ENCODE results near the gene TNFSF15. TPM values are rescaled to one million over a fixed set of nuclear protein-coding genes. Genes with fewer than 3 reads are reported as not detected.

Gene TNFSF15
- total RNA-seq, result 10 to 100 TPM in 1 of 5 donors, 1 to 10 TPM in 4; 1.4 to 12.3 (median 5.9) TPM
- 1 to 10 TPM in 2 of 3 donors, under 1 TPM in 1; 0.31 to 1.1 (median 1.1) TPM for polyA plus RNA-seq
- long read RNA-seq, donor 1, partial matches to known transcripts, result 0 of 2 reads
- long read RNA-seq, donor 1, other reads (novel, unspliced or antisense), result 0 of 2 reads
- long read RNA-seq, donor 2, result 0 reads
- long read RNA-seq, donor 3, result 0 reads
- long read RNA-seq, donor 4, result 0 reads
- long read RNA-seq, donor 5, full-length matches to known transcripts, result 2 of 2 reads
- long read RNA-seq, donor 5, partial matches to known transcripts, result 0 of 2 reads
- long read RNA-seq, donor 5, other reads (novel, unspliced or antisense), result 0 of 2 reads
- long read RNA-seq, donor 6, full-length matches to known transcripts, result 7 of 7 reads
- long read RNA-seq, donor 6, partial matches to known transcripts, result 0 of 7 reads
- long read RNA-seq, donor 6, other reads (novel, unspliced or antisense), result 0 of 7 reads
- long read RNA-seq, donor 7, full-length matches to known transcripts, result 4 of 4 reads
- long read RNA-seq, donor 7, partial matches to known transcripts, result 0 of 4 reads
- long read RNA-seq, donor 7, other reads (novel, unspliced or antisense), result 0 of 4 reads
- long read RNA-seq, donor 8, full-length matches to known transcripts, result 5 of 5 reads
- long read RNA-seq, donor 8, partial matches to known transcripts, result 0 of 5 reads
- long read RNA-seq, donor 8, other reads (novel, unspliced or antisense), result 0 of 5 reads
- long read RNA-seq, donor 9, partial matches to known transcripts, result 0 of 1 reads
- long read RNA-seq, donor 9, other reads (novel, unspliced or antisense), result 0 of 1 reads
- long read RNA-seq, donor 10, full-length matches to known transcripts, result 1 of 1 reads
- long read RNA-seq, donor 10, partial matches to known transcripts, result 0 of 1 reads
- long read RNA-seq, donor 10, other reads (novel, unspliced or antisense), result 0 of 1 reads

GRCh38 chr9:114805670-114806525 lies at the start of gene TNFSF15:
Gene TNFSF15 (minus strand): TSS chr9:114806039. CDS start chr9:114806012, 27 bp downstream.
- WGBS, 5 donors, result 12 to 30% (median 21%) methylated on average over 8 of the region's 8 CpGs
- peak; percentile 71 to 82 for DNase-seq
- H3K27me3 ChIP-seq, result no peaks in the 10 kb centered on the region
- H3K9me3 ChIP-seq, result no peaks in the 10 kb centered on the region
- H3K27ac ChIP-seq, result peak within 1 kb of the TSS; percentile 77 to 90 (median 88)
- TF ChIP-seq POLR2AphosphoS5 (IDR thresholded peaks at IDR 0.05) (peak in 1 of 3 donors; percentile 66), POLR2A (IDR thresholded peaks at IDR 0.05) (no peak)
- peaks cover 20 to 40% (median 33%) of the 10 kb centered on the region in 4 donors for H3K4me1 ChIP-seq
- peak within 1 kb of the TSS; percentile 23 to 29 (median 26) for H3K4me3 ChIP-seq
- intact Hi-C loops (cut with DNase I; ENCODE audit: low total_unique reads), result no loop called here
- H3K36me3 ChIP-seq, result no peaks in the 10 kb centered on the region

- no peak for DNase-seq
- no peaks in the 10 kb centered on the region for H3K36me3 ChIP-seq
- 41 to 60% (median 60%) methylated on average over 2 of the region's 2 CpGs for WGBS, 5 donors
- H3K4me3 ChIP-seq, result no peak overlapping the region
- TF ChIP-seq EP300 (IDR thresholded peaks at IDR 0.05), result no peak
- no peak for TF ChIP-seq CTCF (IDR thresholded peaks at IDR 0.05)
- TF ChIP-seq POLR2AphosphoS5 (IDR thresholded peaks at IDR 0.05), result no peak
- TF ChIP-seq POLR2A (IDR thresholded peaks at IDR 0.05), result no peak
- no peaks in the 10 kb centered on the region for H3K27me3 ChIP-seq
- intact Hi-C loops (cut with DNase I; ENCODE audit: low total_unique reads), result no loop called here
- H3K4me1 ChIP-seq, result peaks cover 12 to 28% (median 22%) of the 10 kb centered on the region in 4 donors
- H3K9me3 ChIP-seq, result no peaks in the 10 kb centered on the region
- H3K27ac ChIP-seq, result no peak overlapping the region
These were observed 49.6 kb upstream of the TNFSF15 start for GRCh38 chr9:114855488-114855887.

GRCh38 chr9:114854736-114855355 lies 49.0 kb upstream of the TNFSF15 start:
- peaks cover 12 to 34% (median 22%) of the 10 kb centered on the region in 4 donors for H3K4me1 ChIP-seq
- no peaks in the 10 kb centered on the region for H3K27me3 ChIP-seq
- H3K4me3 ChIP-seq, result no peak overlapping the region
- H3K9me3 ChIP-seq, result no peaks in the 10 kb centered on the region
- intact Hi-C loops (cut with DNase I; ENCODE audit: low total_unique reads), result no loop called here
- 94 to 97% (median 96%) methylated on average over 7 of the region's 7 CpGs for WGBS, 5 donors
- TF ChIP-seq POLR2AphosphoS5 (IDR thresholded peaks at IDR 0.05), result no peak
- no peak for TF ChIP-seq CTCF (IDR thresholded peaks at IDR 0.05)
- no peak for TF ChIP-seq POLR2A (IDR thresholded peaks at IDR 0.05)
- no peak for TF ChIP-seq EP300 (IDR thresholded peaks at IDR 0.05)
- no peaks in the 10 kb centered on the region for H3K36me3 ChIP-seq
- no peak overlapping the region for H3K27ac ChIP-seq
- no peak for DNase-seq

- intact Hi-C loops (cut with DNase I; ENCODE audit: low total_unique reads), result no loop called here
- WGBS, 5 donors, result 30 to 61% (median 48%) methylated on average over 3 of the region's 3 CpGs
- peak overlapping the region; percentile 67 to 79 (median 73) for H3K27ac ChIP-seq
These were observed 47.4 kb upstream of the TNFSF15 start for GRCh38 chr9:114853071-114853855.

More at GRCh38 chr9:114853071-114853855, 47.4 kb upstream of the TNFSF15 start:
- no peaks in the 10 kb centered on the region for H3K36me3 ChIP-seq
- H3K4me3 ChIP-seq, result no peak overlapping the region
- TF ChIP-seq EP300 (IDR thresholded peaks at IDR 0.05), result no peak
- H3K9me3 ChIP-seq, result no peaks in the 10 kb centered on the region
- H3K4me1 ChIP-seq, result peaks cover 12 to 34% (median 22%) of the 10 kb centered on the region in 4 donors
- DNase-seq, result no peak
- H3K27me3 ChIP-seq, result no peaks in the 10 kb centered on the region
